Right atrium auricular region (tissue), 2 donors: Measurements from ENCODE around the gene UBE2J1. TPM values are rescaled to one million over a fixed set of nuclear protein-coding genes. Genes with fewer than 3 reads are reported as not detected.

Experiments
- DNase-seq: peaks from one replicate; pipeline ENCODE4 v3.0.0-alpha.2; 2019; ENCODE audit warnings: low spot score
- H3K27ac ChIP-seq, 2 donors: fragments of 200-600 bp; sonication (generic); 1 replicate in 1 of 2; 2 replicates in 1 of 2; pipeline ENCODE4 v1.5.1; 2016 to 2019
- H3K27me3 ChIP-seq, 2 donors: fragments of 200-600 bp; sonication (generic); one replicate each; pipeline versions ENCODE4 v1.5.1 to v1.6.0; 2017 to 2019
- H3K36me3 ChIP-seq: fragments of 200-600 bp; sonication (generic); one replicate; pipeline ENCODE4 v1.5.1; 2016
- H3K4me1 ChIP-seq, 2 donors: fragments of 200-600 bp; sonication (generic); one replicate each; pipeline versions ENCODE4 v1.5.1 to v1.6.0; 2017 to 2019
- H3K4me3 ChIP-seq, 2 donors: fragments of 200-600 bp; sonication (generic); 1 replicate in 1 of 2; 2 replicates in 1 of 2; pipeline ENCODE4 v1.5.1; 2017 to 2019; ENCODE audit warnings: mild to moderate bottlenecking in 1 of 2, moderate library complexity in 1 of 2
- H3K9me3 ChIP-seq, 2 donors: fragments of 200-600 bp; sonication (generic); one replicate each; pipeline ENCODE4 v1.5.1; 2019
- total RNA-seq, 2 donors: library from RNA; depleted of rRNA; stranded (reverse); fragments of >200 nt; gene quantifications; one replicate each; pipeline ENCODE4 v1.1.0, GENCODE V29; 2016
- TF ChIP-seq, protein P1 (sequence below), 2 donors: fragments of 200-600 bp; sonication (generic); IDR thresholded peaks; one replicate each; pipeline ENCODE4 v1.5.1; 2019; ENCODE audit warnings: antibody characterized with exemption in 2 of 2

The UBE2J1 gene
- total RNA-seq, 2 donors from 2014 or later = 13.8 to 15.6 TPM

DNA sequence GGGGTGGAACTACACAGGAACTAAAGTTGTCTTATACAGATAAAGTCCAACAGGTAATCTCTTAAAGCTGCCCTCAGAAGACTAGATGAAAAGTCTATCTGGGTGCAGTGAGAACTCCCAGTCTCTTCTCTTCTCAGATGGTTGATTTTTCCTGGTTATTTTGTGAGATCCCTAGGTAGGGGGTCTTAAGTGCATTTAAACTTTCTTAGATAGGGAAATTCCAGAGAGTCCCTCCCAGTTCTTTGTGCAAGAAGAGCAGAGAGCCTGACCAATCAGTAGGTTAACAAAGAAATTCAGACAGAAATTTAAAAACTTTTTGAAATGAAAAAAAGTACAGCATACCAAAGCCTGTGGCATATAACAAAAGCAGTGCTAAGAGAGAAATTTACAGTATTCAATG lies 35.5 kb downstream of the UBE2J1 start:
- Histone ChIP-seq H3K27ac (no peak overlapping the region), H3K4me3 (no peak overlapping the region), H3K36me3 (no peaks in the 10 kb centered on the region), H3K9me3 (no peaks in the 10 kb centered on the region), H3K27me3 (no peaks in the 10 kb centered on the region), H3K4me1 (peaks cover 0 to 17% of the 10 kb centered on the region in 2 donors)
- DNase-seq = no peak
- TF ChIP-seq, protein P1, sequence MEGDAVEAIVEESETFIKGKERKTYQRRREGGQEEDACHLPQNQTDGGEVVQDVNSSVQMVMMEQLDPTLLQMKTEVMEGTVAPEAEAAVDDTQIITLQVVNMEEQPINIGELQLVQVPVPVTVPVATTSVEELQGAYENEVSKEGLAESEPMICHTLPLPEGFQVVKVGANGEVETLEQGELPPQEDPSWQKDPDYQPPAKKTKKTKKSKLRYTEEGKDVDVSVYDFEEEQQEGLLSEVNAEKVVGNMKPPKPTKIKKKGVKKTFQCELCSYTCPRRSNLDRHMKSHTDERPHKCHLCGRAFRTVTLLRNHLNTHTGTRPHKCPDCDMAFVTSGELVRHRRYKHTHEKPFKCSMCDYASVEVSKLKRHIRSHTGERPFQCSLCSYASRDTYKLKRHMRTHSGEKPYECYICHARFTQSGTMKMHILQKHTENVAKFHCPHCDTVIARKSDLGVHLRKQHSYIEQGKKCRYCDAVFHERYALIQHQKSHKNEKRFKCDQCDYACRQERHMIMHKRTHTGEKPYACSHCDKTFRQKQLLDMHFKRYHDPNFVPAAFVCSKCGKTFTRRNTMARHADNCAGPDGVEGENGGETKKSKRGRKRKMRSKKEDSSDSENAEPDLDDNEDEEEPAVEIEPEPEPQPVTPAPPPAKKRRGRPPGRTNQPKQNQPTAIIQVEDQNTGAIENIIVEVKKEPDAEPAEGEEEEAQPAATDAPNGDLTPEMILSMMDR (IDR thresholded peaks at IDR 0.05) = no peak

- Histone ChIP-seq H3K36me3 (no peaks in the 10 kb centered on the region), H3K9me3 (no peaks in the 10 kb centered on the region), H3K4me3 (no peak within 1 kb of the TSS), H3K27ac (no peak within 1 kb of the TSS), H3K4me1 (peaks cover 0 to 21% of the 10 kb centered on the region in 2 donors), H3K27me3 (no peaks in the 10 kb centered on the region)
- TF ChIP-seq, protein P1 (IDR thresholded peaks at IDR 0.05) = no peak
- DNase-seq = no peak
Observed at GRCh38 chr6:89315249-89315885, 37.2 kb downstream of the UBE2J1 start, which contains the start of gene GABRR2. Gene GABRR2, minus strand, starts transcription at chr6:89315299. Its CDS starts 134 bp downstream, at chr6:89315165.

GRCh38 chr6:89314692-89315091 lies 37.8 kb downstream of the UBE2J1 start:
- Histone ChIP-seq H3K4me3 (no peak overlapping the region), H3K9me3 (no peaks in the 10 kb centered on the region), H3K27ac (no peak overlapping the region), H3K4me1 (peaks cover 0 to 21% of the 10 kb centered on the region in 2 donors), H3K36me3 (no peaks in the 10 kb centered on the region), H3K27me3 (no peaks in the 10 kb centered on the region)
- DNase-seq = no peak
- TF ChIP-seq, protein P1 (IDR thresholded peaks at IDR 0.05) = no peak

- H3K4me1 ChIP-seq = peaks cover 0 to 21% of the 10 kb centered on the region in 2 donors
- no peak for DNase-seq
- no peaks in the 10 kb centered on the region for H3K9me3 ChIP-seq
- no peak overlapping the region for H3K4me3 ChIP-seq
- peak overlapping the region; percentile 13 to 49 for H3K27ac ChIP-seq
- H3K27me3 ChIP-seq = no peaks in the 10 kb centered on the region
- TF ChIP-seq, protein P1 (IDR thresholded peaks at IDR 0.05) = no peak
- no peaks in the 10 kb centered on the region for H3K36me3 ChIP-seq
Observed at GRCh38 chr6:89313006-89313405, 39.5 kb downstream of the UBE2J1 start.

- H3K4me3 ChIP-seq = peak overlapping the region in 1 of 2 donors; percentile 10
- TF ChIP-seq, protein P1 (IDR thresholded peaks at IDR 0.05) = peak in 1 of 2 donors; percentile 68
- no peaks in the 10 kb centered on the region for H3K36me3 ChIP-seq
- H3K27ac ChIP-seq = peak overlapping the region; percentile 13 to 49
- no peaks in the 10 kb centered on the region for H3K27me3 ChIP-seq
- DNase-seq = peak; percentile 67
- H3K4me1 ChIP-seq = peaks cover 0 to 21% of the 10 kb centered on the region in 2 donors
- no peaks in the 10 kb centered on the region for H3K9me3 ChIP-seq
Observed at GRCh38 chr6:89311853-89312531, 40.5 kb downstream of the UBE2J1 start.
